ENCODE data around the gene ATOH8. TPM values are rescaled to one million over a fixed set of nuclear protein-coding genes. Genes with fewer than 3 reads are reported as not detected.

ATOH8 gene
- total RNA-seq, 3 donors from 2014 or later = 20.8 to 167 (median 46.2) TPM

GRCh38 chr2:85791704-85792565 lies 38.1 kb downstream of the ATOH8 start:
- H3K4me3 ChIP-seq = no peak overlapping the region
- H3K4me1 ChIP-seq = peaks cover 0 to 3% of the 10 kb centered on the region in 2 donors
- intact Hi-C loops (cut with DNase I; ENCODE audit: low total_unique reads) = no loop called here
- TF ChIP-seq POLR2A (IDR thresholded peaks at IDR 0.05) (no peak), CTCF (IDR thresholded peaks at IDR 0.05) (no peak), POLR2AphosphoS5 (IDR thresholded peaks at IDR 0.05) (peak in 1 of 3 donors; percentile 9)
- H3K9me3 ChIP-seq = no peaks in the 10 kb centered on the region
- peak overlapping the region; percentile 15 to 69 for H3K27ac ChIP-seq
- DNase-seq (ENCODE audit: low spot score in 2 of 2) = no peak
- H3K36me3 ChIP-seq = no peaks in the 10 kb centered on the region
- no peaks in the 10 kb centered on the region for H3K27me3 ChIP-seq

- no peaks in the 10 kb centered on the region for H3K27me3 ChIP-seq
- intact Hi-C loops (cut with DNase I; ENCODE audit: low total_unique reads) = no loop called here
- peak overlapping the region; percentile 69 to 77 for H3K27ac ChIP-seq
- no peak for DNase-seq (ENCODE audit: low spot score in 2 of 2)
- peaks cover 0 to 3% of the 10 kb centered on the region in 2 donors for H3K4me1 ChIP-seq
- H3K36me3 ChIP-seq = no peaks in the 10 kb centered on the region
- H3K4me3 ChIP-seq = no peak overlapping the region
- TF ChIP-seq CTCF (IDR thresholded peaks at IDR 0.05) (no peak), POLR2AphosphoS5 (IDR thresholded peaks at IDR 0.05) (peak in 1 of 3 donors; percentile 41)
- H3K9me3 ChIP-seq = no peaks in the 10 kb centered on the region
Observed at GRCh38 chr2:85792783-85793441, 39.1 kb downstream of the ATOH8 start.

- TF ChIP-seq POLR2AphosphoS5 (IDR thresholded peaks at IDR 0.05) (no peak), CTCF (IDR thresholded peaks at IDR 0.05) (no peak), POLR2A (IDR thresholded peaks at IDR 0.05) (no peak)
- H3K9me3 ChIP-seq = no peaks in the 10 kb centered on the region
- DNase-seq (ENCODE audit: low spot score in 2 of 2) = no peak
- H3K27me3 ChIP-seq = no peaks in the 10 kb centered on the region
- H3K27ac ChIP-seq = peak overlapping the region in 1 of 2 donors; percentile 65
- intact Hi-C loops (cut with DNase I; ENCODE audit: low total_unique reads) = no loop called here
- H3K4me1 ChIP-seq = peaks cover 0 to 3% of the 10 kb centered on the region in 2 donors
- H3K36me3 ChIP-seq = no peaks in the 10 kb centered on the region
- H3K4me3 ChIP-seq = no peak overlapping the region
Observed at GRCh38 chr2:85793584-85793983, 39.8 kb downstream of the ATOH8 start.

- H3K4me1 ChIP-seq = peaks cover 0 to 3% of the 10 kb centered on the region in 2 donors
- no peaks in the 10 kb centered on the region for H3K9me3 ChIP-seq
- H3K27ac ChIP-seq = peak overlapping the region; percentile 23 to 65
- intact Hi-C loops (cut with DNase I; ENCODE audit: low total_unique reads) = no loop called here
- H3K4me3 ChIP-seq = no peak overlapping the region
- DNase-seq (ENCODE audit: low spot score in 2 of 2) = no peak
- H3K27me3 ChIP-seq = no peaks in the 10 kb centered on the region
- H3K36me3 ChIP-seq = no peaks in the 10 kb centered on the region
- TF ChIP-seq POLR2A (IDR thresholded peaks at IDR 0.05) (no peak), POLR2AphosphoS5 (IDR thresholded peaks at IDR 0.05) (no peak), CTCF (IDR thresholded peaks at IDR 0.05) (no peak)
Observed at GRCh38 chr2:85794038-85794441, 40.2 kb downstream of the ATOH8 start.
